Measurements from ENCODE around the gene AGPAT4.

Gene AGPAT4

GRCh38 chr6:161230339-161230738, 43.5 kb downstream of the AGPAT4 start:
- Histone ChIP-seq H3K4ac (ENCODE audit: low read depth, low read length) (no peak overlapping the region), H2BK5ac (ENCODE audit: low read length) (no peak overlapping the region), H4K5ac (ENCODE audit: low read length) (no peak overlapping the region), H3K36me3 (ENCODE audit: control insufficient read depth, insufficient read depth, low read length) (no peaks in the 10 kb centered on the region), H2BK120ac (ENCODE audit: low read depth, low read length) (no peak overlapping the region), H3K79me1 (ENCODE audit: low read length) (peaks cover 34% of the 10 kb centered on the region), H3K18ac (ENCODE audit: low read length) (no peak overlapping the region), H3K4me1 (ENCODE audit: control insufficient read depth, low read depth, low read length) (peaks cover 6% of the 10 kb centered on the region), H3K23ac (ENCODE audit: low read length) (no peak overlapping the region), H3K27me3 (ENCODE audit: insufficient read depth, low read length, poor library complexity) (no peaks in the 10 kb centered on the region), H3K4me2 (ENCODE audit: low read length) (no peak overlapping the region), H4K8ac (ENCODE audit: low read depth, low read length) (no peak overlapping the region), H2AK5ac (ENCODE audit: low read length) (no peak overlapping the region), H3K79me2 (ENCODE audit: control insufficient read depth, insufficient read depth, low read length) (peaks cover 6% of the 10 kb centered on the region), H2BK15ac (replicated peaks; ENCODE audit: low read depth) (no peak overlapping the region), H3K27ac (ENCODE audit: low read depth, low read length) (no peak overlapping the region), H3K4me3 (ENCODE audit: low read length) (no peak overlapping the region), H3K9ac (ENCODE audit: low read length) (no peak overlapping the region), H3K56ac (ENCODE audit: low read length) (no peak overlapping the region)
- whole genome bisulfite sequencing (ENCODE audit: extremely low coverage, insufficient coverage, low lambda C conversion rate), result no CpG with 5 or more reads among the region's 2 CpGs
- DNase-seq, result no peak

- Histone ChIP-seq H3K27me3 (ENCODE audit: insufficient read depth, low read length, poor library complexity) (no peaks in the 10 kb centered on the region), H2BK15ac (replicated peaks; ENCODE audit: low read depth) (no peak overlapping the region), H3K79me2 (ENCODE audit: control insufficient read depth, insufficient read depth, low read length) (peaks cover 6% of the 10 kb centered on the region), H2BK5ac (ENCODE audit: low read length) (no peak overlapping the region), H3K23ac (ENCODE audit: low read length) (no peak overlapping the region), H3K4me1 (ENCODE audit: control insufficient read depth, low read depth, low read length) (peaks cover 3% of the 10 kb centered on the region), H2AK5ac (ENCODE audit: low read length) (no peak overlapping the region), H3K4me2 (ENCODE audit: low read length) (no peak overlapping the region), H3K27ac (ENCODE audit: low read depth, low read length) (no peak overlapping the region), H3K79me1 (ENCODE audit: low read length) (peaks cover 31% of the 10 kb centered on the region), H4K5ac (ENCODE audit: low read length) (no peak overlapping the region), H3K4me3 (ENCODE audit: low read length) (no peak overlapping the region), H3K9ac (ENCODE audit: low read length) (no peak overlapping the region), H3K56ac (ENCODE audit: low read length) (peak overlapping the region; percentile 11), H3K36me3 (ENCODE audit: control insufficient read depth, insufficient read depth, low read length) (no peaks in the 10 kb centered on the region), H3K4ac (ENCODE audit: low read depth, low read length) (no peak overlapping the region), H3K18ac (ENCODE audit: low read length) (no peak overlapping the region), H2BK120ac (ENCODE audit: low read depth, low read length) (no peak overlapping the region), H4K8ac (ENCODE audit: low read depth, low read length) (no peak overlapping the region)
- no CpG with 5 or more reads among the region's 7 CpGs for WGBS (ENCODE audit: extremely low coverage, insufficient coverage, low lambda C conversion rate)
- DNase-seq, result peak; percentile 31
Measured at GRCh38 chr6:161228921-161229591, 44.8 kb downstream of the AGPAT4 start.

GRCh38 chr6:161228096-161228495, 45.8 kb downstream of the AGPAT4 start:
- Histone ChIP-seq H4K8ac (ENCODE audit: low read depth, low read length) (no peak overlapping the region), H3K18ac (ENCODE audit: low read length) (no peak overlapping the region), H3K9ac (ENCODE audit: low read length) (no peak overlapping the region), H3K27me3 (ENCODE audit: insufficient read depth, low read length, poor library complexity) (no peaks in the 10 kb centered on the region), H3K4ac (ENCODE audit: low read depth, low read length) (no peak overlapping the region), H2BK15ac (replicated peaks; ENCODE audit: low read depth) (no peak overlapping the region), H3K23ac (ENCODE audit: low read length) (no peak overlapping the region), H3K27ac (ENCODE audit: low read depth, low read length) (no peak overlapping the region), H3K56ac (ENCODE audit: low read length) (no peak overlapping the region), H3K4me2 (ENCODE audit: low read length) (no peak overlapping the region), H2AK5ac (ENCODE audit: low read length) (no peak overlapping the region), H3K36me3 (ENCODE audit: control insufficient read depth, insufficient read depth, low read length) (no peaks in the 10 kb centered on the region), H3K4me1 (ENCODE audit: control insufficient read depth, low read depth, low read length) (peaks cover 3% of the 10 kb centered on the region), H2BK120ac (ENCODE audit: low read depth, low read length) (no peak overlapping the region), H2BK5ac (ENCODE audit: low read length) (no peak overlapping the region), H3K4me3 (ENCODE audit: low read length) (no peak overlapping the region), H3K79me1 (ENCODE audit: low read length) (peaks cover 29% of the 10 kb centered on the region), H4K5ac (ENCODE audit: low read length) (no peak overlapping the region), H3K79me2 (ENCODE audit: control insufficient read depth, insufficient read depth, low read length) (peaks cover 2% of the 10 kb centered on the region)
- WGBS (ENCODE audit: extremely low coverage, insufficient coverage, low lambda C conversion rate), result no CpG with 5 or more reads among the region's 6 CpGs
- no peak for DNase-seq

GRCh38 chr6:161227004-161227960, 46.6 kb downstream of the AGPAT4 start:
- peaks cover 5% of the 10 kb centered on the region for H3K79me2 ChIP-seq (ENCODE audit: control insufficient read depth, insufficient read depth, low read length)
- no peak overlapping the region for H3K4me3 ChIP-seq (ENCODE audit: low read length)
- H3K27me3 ChIP-seq (ENCODE audit: insufficient read depth, low read length, poor library complexity), result no peaks in the 10 kb centered on the region
- no CpG with 5 or more reads among the region's 15 CpGs for WGBS (ENCODE audit: extremely low coverage, insufficient coverage, low lambda C conversion rate)
- no peak overlapping the region for H4K8ac ChIP-seq (ENCODE audit: low read depth, low read length)
- no peak overlapping the region for H3K9ac ChIP-seq (ENCODE audit: low read length)
- H2AK5ac ChIP-seq (ENCODE audit: low read length), result no peak overlapping the region
- no peak overlapping the region for H3K56ac ChIP-seq (ENCODE audit: low read length)
- H2BK15ac ChIP-seq (replicated peaks; ENCODE audit: low read depth), result no peak overlapping the region
- no peak overlapping the region for H2BK5ac ChIP-seq (ENCODE audit: low read length)
- no peak for DNase-seq
- no peak overlapping the region for H2BK120ac ChIP-seq (ENCODE audit: low read depth, low read length)
- H3K27ac ChIP-seq (ENCODE audit: low read depth, low read length), result no peak overlapping the region
- no peak overlapping the region for H3K4ac ChIP-seq (ENCODE audit: low read depth, low read length)
- peaks cover 3% of the 10 kb centered on the region for H3K4me1 ChIP-seq (ENCODE audit: control insufficient read depth, low read depth, low read length)
- H3K4me2 ChIP-seq (ENCODE audit: low read length), result no peak overlapping the region
- H3K36me3 ChIP-seq (ENCODE audit: control insufficient read depth, insufficient read depth, low read length), result no peaks in the 10 kb centered on the region
- H3K18ac ChIP-seq (ENCODE audit: low read length), result no peak overlapping the region
- H3K23ac ChIP-seq (ENCODE audit: low read length), result no peak overlapping the region
- H4K5ac ChIP-seq (ENCODE audit: low read length), result no peak overlapping the region
- H3K79me1 ChIP-seq (ENCODE audit: low read length), result peaks cover 30% of the 10 kb centered on the region

- no CpG with 5 or more reads among the region's 8 CpGs for WGBS (ENCODE audit: extremely low coverage, insufficient coverage, low lambda C conversion rate)
- H3K18ac ChIP-seq (ENCODE audit: low read length), result no peak overlapping the region
- no peak overlapping the region for H3K4ac ChIP-seq (ENCODE audit: low read depth, low read length)
- no peak for DNase-seq
- peaks cover 3% of the 10 kb centered on the region for H3K4me1 ChIP-seq (ENCODE audit: control insufficient read depth, low read depth, low read length)
- H4K8ac ChIP-seq (ENCODE audit: low read depth, low read length), result no peak overlapping the region
- H3K27me3 ChIP-seq (ENCODE audit: insufficient read depth, low read length, poor library complexity), result no peaks in the 10 kb centered on the region
- no peak overlapping the region for H3K23ac ChIP-seq (ENCODE audit: low read length)
- H3K27ac ChIP-seq (ENCODE audit: low read depth, low read length), result no peak overlapping the region
- H2AK5ac ChIP-seq (ENCODE audit: low read length), result no peak overlapping the region
- H3K56ac ChIP-seq (ENCODE audit: low read length), result no peak overlapping the region
- peaks cover 30% of the 10 kb centered on the region for H3K79me1 ChIP-seq (ENCODE audit: low read length)
- no peak overlapping the region for H2BK120ac ChIP-seq (ENCODE audit: low read depth, low read length)
- no peak overlapping the region for H3K4me3 ChIP-seq (ENCODE audit: low read length)
- no peak overlapping the region for H4K5ac ChIP-seq (ENCODE audit: low read length)
- peaks cover 5% of the 10 kb centered on the region for H3K79me2 ChIP-seq (ENCODE audit: control insufficient read depth, insufficient read depth, low read length)
- H2BK15ac ChIP-seq (replicated peaks; ENCODE audit: low read depth), result no peak overlapping the region
- H3K9ac ChIP-seq (ENCODE audit: low read length), result no peak overlapping the region
- no peak overlapping the region for H3K4me2 ChIP-seq (ENCODE audit: low read length)
- H3K36me3 ChIP-seq (ENCODE audit: control insufficient read depth, insufficient read depth, low read length), result no peaks in the 10 kb centered on the region
- no peak overlapping the region for H2BK5ac ChIP-seq (ENCODE audit: low read length)
Measured at GRCh38 chr6:161226009-161226964, 47.6 kb downstream of the AGPAT4 start.

All from mesendoderm (in vitro differentiated cells).